ENCODE measurements around the gene SLC10A1.

The SLC10A1 gene

GRCh38 chr14:69812711-69813110 lies 15.7 kb upstream of the SLC10A1 start:
- Histone ChIP-seq H3K79me2 (ENCODE audit: insufficient read depth, low read length) (no peaks in the 10 kb centered on the region), H3K9ac (ENCODE audit: low read depth, low read length, poor library complexity, severe bottlenecking) (no peak overlapping the region), H3K27me3 (ENCODE audit: insufficient read depth, low read length, poor library complexity, severe bottlenecking) (no peaks in the 10 kb centered on the region), H4K20me1 (ENCODE audit: insufficient read depth, low read length, poor library complexity, severe bottlenecking) (no peaks in the 10 kb centered on the region), H3K36me3 (ENCODE audit: insufficient read depth, low read length) (no peaks in the 10 kb centered on the region), H3K9me3 (ENCODE audit: insufficient read depth, low read depth, low read length) (no peaks in the 10 kb centered on the region), H3K9me2 (replicated peaks; ENCODE audit: low read depth, low read length) (no peaks in the 10 kb centered on the region), H3K4me3 (ENCODE audit: low read length, poor library complexity, severe bottlenecking) (no peak overlapping the region), H3F3A (ENCODE audit: low read depth) (no peaks in the 10 kb centered on the region), H2AFZ (ENCODE audit: low read length) (no peak overlapping the region), H3K4me2 (ENCODE audit: low read depth, low read length, poor library complexity, severe bottlenecking) (no peak overlapping the region), H3K4me1 (ENCODE audit: insufficient read depth, low read length, poor library complexity, severe bottlenecking) (no peaks in the 10 kb centered on the region)
- TF ChIP-seq CTCF (conservative IDR thresholded peaks at IDR 0.05; ENCODE audit: low read length) (peak; percentile 21; the same call in 1 of the 2 replicates), EZH2phosphoT487 (IDR thresholded peaks at IDR 0.05; ENCODE audit: borderline replicate concordance) (no peak)

- Histone ChIP-seq H2AFZ (ENCODE audit: low read length) (no peak overlapping the region), H4K20me1 (ENCODE audit: insufficient read depth, low read length, poor library complexity, severe bottlenecking) (no peaks in the 10 kb centered on the region), H3K4me1 (ENCODE audit: insufficient read depth, low read length, poor library complexity, severe bottlenecking) (no peaks in the 10 kb centered on the region), H3F3A (ENCODE audit: low read depth) (no peaks in the 10 kb centered on the region), H3K4me3 (ENCODE audit: low read length, poor library complexity, severe bottlenecking) (no peak overlapping the region), H3K79me2 (ENCODE audit: insufficient read depth, low read length) (no peaks in the 10 kb centered on the region), H3K9me3 (ENCODE audit: insufficient read depth, low read depth, low read length) (no peaks in the 10 kb centered on the region), H3K9me2 (replicated peaks; ENCODE audit: low read depth, low read length) (no peaks in the 10 kb centered on the region), H3K27me3 (ENCODE audit: insufficient read depth, low read length, poor library complexity, severe bottlenecking) (no peaks in the 10 kb centered on the region), H3K4me2 (ENCODE audit: low read depth, low read length, poor library complexity, severe bottlenecking) (no peak overlapping the region), H3K36me3 (ENCODE audit: insufficient read depth, low read length) (no peaks in the 10 kb centered on the region), H3K9ac (ENCODE audit: low read depth, low read length, poor library complexity, severe bottlenecking) (no peak overlapping the region)
- TF ChIP-seq EZH2phosphoT487 (IDR thresholded peaks at IDR 0.05; ENCODE audit: borderline replicate concordance) (no peak), CTCF (conservative IDR thresholded peaks at IDR 0.05; ENCODE audit: low read length) (no peak)
Observed at GRCh38 chr14:69811868-69812252, 14.8 kb upstream of the SLC10A1 start.

- no peak for TF ChIP-seq CTCF (conservative IDR thresholded peaks at IDR 0.05; ENCODE audit: low read length)
- TF ChIP-seq EZH2phosphoT487 (IDR thresholded peaks at IDR 0.05; ENCODE audit: borderline replicate concordance), result no peak
- Histone ChIP-seq H3K9ac (ENCODE audit: low read depth, low read length, poor library complexity, severe bottlenecking) (no peak overlapping the region), H4K20me1 (ENCODE audit: insufficient read depth, low read length, poor library complexity, severe bottlenecking) (no peaks in the 10 kb centered on the region), H3K79me2 (ENCODE audit: insufficient read depth, low read length) (no peaks in the 10 kb centered on the region), H3K36me3 (ENCODE audit: insufficient read depth, low read length) (no peaks in the 10 kb centered on the region), H3K4me3 (ENCODE audit: low read length, poor library complexity, severe bottlenecking) (no peak overlapping the region), H3K9me2 (replicated peaks; ENCODE audit: low read depth, low read length) (no peaks in the 10 kb centered on the region), H3K4me2 (ENCODE audit: low read depth, low read length, poor library complexity, severe bottlenecking) (no peak overlapping the region), H2AFZ (ENCODE audit: low read length) (no peak overlapping the region), H3K27me3 (ENCODE audit: insufficient read depth, low read length, poor library complexity, severe bottlenecking) (no peaks in the 10 kb centered on the region), H3K9me3 (ENCODE audit: insufficient read depth, low read depth, low read length) (no peaks in the 10 kb centered on the region), H3F3A (ENCODE audit: low read depth) (no peaks in the 10 kb centered on the region), H3K4me1 (ENCODE audit: insufficient read depth, low read length, poor library complexity, severe bottlenecking) (no peaks in the 10 kb centered on the region)
Observed at GRCh38 chr14:69811227-69811867, 14.3 kb upstream of the SLC10A1 start.
